ENCODE results near the gene TMPRSS4.

TMPRSS4 gene

GRCh38 chr11:118064956-118065355, 11.9 kb upstream of the TMPRSS4 start:
- H4K20me1 ChIP-seq (ENCODE audit: insufficient read depth, low read length), result no peaks in the 10 kb centered on the region
- no peaks in the 10 kb centered on the region for H3K79me2 ChIP-seq (ENCODE audit: low read length)
- TF ChIP-seq, protein P1, sequence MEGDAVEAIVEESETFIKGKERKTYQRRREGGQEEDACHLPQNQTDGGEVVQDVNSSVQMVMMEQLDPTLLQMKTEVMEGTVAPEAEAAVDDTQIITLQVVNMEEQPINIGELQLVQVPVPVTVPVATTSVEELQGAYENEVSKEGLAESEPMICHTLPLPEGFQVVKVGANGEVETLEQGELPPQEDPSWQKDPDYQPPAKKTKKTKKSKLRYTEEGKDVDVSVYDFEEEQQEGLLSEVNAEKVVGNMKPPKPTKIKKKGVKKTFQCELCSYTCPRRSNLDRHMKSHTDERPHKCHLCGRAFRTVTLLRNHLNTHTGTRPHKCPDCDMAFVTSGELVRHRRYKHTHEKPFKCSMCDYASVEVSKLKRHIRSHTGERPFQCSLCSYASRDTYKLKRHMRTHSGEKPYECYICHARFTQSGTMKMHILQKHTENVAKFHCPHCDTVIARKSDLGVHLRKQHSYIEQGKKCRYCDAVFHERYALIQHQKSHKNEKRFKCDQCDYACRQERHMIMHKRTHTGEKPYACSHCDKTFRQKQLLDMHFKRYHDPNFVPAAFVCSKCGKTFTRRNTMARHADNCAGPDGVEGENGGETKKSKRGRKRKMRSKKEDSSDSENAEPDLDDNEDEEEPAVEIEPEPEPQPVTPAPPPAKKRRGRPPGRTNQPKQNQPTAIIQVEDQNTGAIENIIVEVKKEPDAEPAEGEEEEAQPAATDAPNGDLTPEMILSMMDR (IDR thresholded peaks at IDR 0.05; ENCODE audit: low read depth, low read length), result no peak
- TF ChIP-seq EZH2phosphoT487 (IDR thresholded peaks at IDR 0.05; ENCODE audit: low read depth), result no peak
- no peak overlapping the region for H3K4me3 ChIP-seq (ENCODE audit: low read length)
- H3K36me3 ChIP-seq (replicated peaks; ENCODE audit: low read depth, low read length), result no peaks in the 10 kb centered on the region
- H3K4me1 ChIP-seq (ENCODE audit: low read length), result no peaks in the 10 kb centered on the region
- H2AFZ ChIP-seq (ENCODE audit: low read depth, low read length), result no peak overlapping the region
- no peak overlapping the region for H3K9ac ChIP-seq (ENCODE audit: low read length)
- no peak overlapping the region for H3K27ac ChIP-seq (ENCODE audit: low read length)
- H3K27me3 ChIP-seq (ENCODE audit: low read depth, low read length), result no peaks in the 10 kb centered on the region
- no peak overlapping the region for H3K4me2 ChIP-seq (ENCODE audit: low read length)
- H3K9me3 ChIP-seq (ENCODE audit: insufficient read depth, low read length), result no peaks in the 10 kb centered on the region

GRCh38 chr11:118065384-118065783, 11.5 kb upstream of the TMPRSS4 start:
- TF ChIP-seq EZH2phosphoT487 (IDR thresholded peaks at IDR 0.05; ENCODE audit: low read depth), result no peak
- TF ChIP-seq, protein P1 (IDR thresholded peaks at IDR 0.05; ENCODE audit: low read depth, low read length), result no peak
- Histone ChIP-seq H3K27ac (ENCODE audit: low read length) (no peak overlapping the region), H3K79me2 (ENCODE audit: low read length) (no peaks in the 10 kb centered on the region), H3K4me1 (ENCODE audit: low read length) (no peaks in the 10 kb centered on the region), H3K27me3 (ENCODE audit: low read depth, low read length) (no peaks in the 10 kb centered on the region), H4K20me1 (ENCODE audit: insufficient read depth, low read length) (no peaks in the 10 kb centered on the region), H3K36me3 (replicated peaks; ENCODE audit: low read depth, low read length) (no peaks in the 10 kb centered on the region), H3K9me3 (ENCODE audit: insufficient read depth, low read length) (no peaks in the 10 kb centered on the region), H3K4me3 (ENCODE audit: low read length) (no peak overlapping the region), H2AFZ (ENCODE audit: low read depth, low read length) (no peak overlapping the region), H3K4me2 (ENCODE audit: low read length) (no peak overlapping the region), H3K9ac (ENCODE audit: low read length) (no peak overlapping the region)

DNA sequence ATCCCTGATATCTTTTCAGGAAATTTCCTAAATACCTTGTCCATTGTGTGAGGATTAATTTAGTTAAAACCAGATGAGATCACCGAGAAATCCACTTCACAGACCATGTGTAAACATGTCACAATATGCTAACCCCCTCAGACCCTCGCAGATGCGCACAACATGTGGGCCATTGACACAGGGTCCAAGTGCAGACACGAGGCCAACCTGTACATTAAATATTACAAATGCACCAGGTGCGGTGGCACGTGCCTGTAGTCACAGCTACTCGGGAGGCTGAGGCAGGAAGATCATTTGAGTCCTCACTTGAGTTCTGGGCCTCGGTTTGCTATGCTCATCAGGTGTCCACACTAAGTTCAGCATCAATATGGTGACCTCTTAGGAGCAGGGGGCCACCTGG, 9.9 kb upstream of the TMPRSS4 start:
- Histone ChIP-seq H3K79me2 (ENCODE audit: low read length) (no peaks in the 10 kb centered on the region), H3K9ac (ENCODE audit: low read length) (no peak overlapping the region), H3K4me1 (ENCODE audit: low read length) (no peaks in the 10 kb centered on the region), H2AFZ (ENCODE audit: low read depth, low read length) (no peak overlapping the region), H3K27ac (ENCODE audit: low read length) (no peak overlapping the region), H3K27me3 (ENCODE audit: low read depth, low read length) (no peaks in the 10 kb centered on the region), H3K4me2 (ENCODE audit: low read length) (no peak overlapping the region), H3K36me3 (replicated peaks; ENCODE audit: low read depth, low read length) (no peaks in the 10 kb centered on the region), H3K9me3 (ENCODE audit: insufficient read depth, low read length) (no peaks in the 10 kb centered on the region), H3K4me3 (ENCODE audit: low read length) (no peak overlapping the region), H4K20me1 (ENCODE audit: insufficient read depth, low read length) (no peaks in the 10 kb centered on the region)
- TF ChIP-seq, protein P1 (IDR thresholded peaks at IDR 0.05; ENCODE audit: low read depth, low read length), result no peak
- TF ChIP-seq EZH2phosphoT487 (IDR thresholded peaks at IDR 0.05; ENCODE audit: low read depth), result no peak

DNA sequence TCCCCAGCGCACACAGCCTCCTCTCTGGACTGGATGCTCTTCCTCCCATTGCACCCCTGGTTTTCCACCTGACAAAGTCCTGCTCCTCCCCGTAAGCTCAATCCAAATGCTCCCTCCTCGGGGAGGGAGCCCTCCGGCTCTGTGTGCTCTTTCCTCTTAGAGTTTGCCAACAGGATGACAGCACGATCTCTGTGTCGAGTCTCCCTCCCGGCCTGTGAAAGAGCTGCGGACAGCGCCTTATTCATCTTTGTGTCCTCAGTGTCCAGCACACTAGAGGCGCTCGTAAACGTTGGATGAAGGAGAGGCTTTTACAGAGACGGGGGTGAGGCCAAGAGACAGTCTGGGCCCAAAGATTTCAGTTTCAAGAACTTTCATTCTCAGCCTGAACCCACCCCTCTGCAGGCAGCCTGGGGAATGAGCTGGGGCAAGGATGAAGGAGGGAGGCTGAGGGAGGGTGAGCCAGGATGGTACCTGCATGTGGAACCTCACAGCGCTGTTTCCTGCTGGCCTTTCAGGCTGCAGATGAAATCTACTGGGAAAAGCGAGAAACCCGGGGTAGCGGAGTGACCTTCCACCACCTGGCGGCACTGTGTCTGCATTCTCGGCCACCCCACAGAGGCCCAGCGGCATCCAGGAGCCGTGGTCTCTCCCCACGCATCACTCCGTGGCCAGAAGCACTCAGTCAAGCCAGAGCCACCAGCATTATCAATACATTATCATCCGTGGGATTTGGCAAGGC, 8.5 kb upstream of the TMPRSS4 start:
- H4K20me1 ChIP-seq (ENCODE audit: insufficient read depth, low read length), result no peaks in the 10 kb centered on the region

More for the DNA sequence above, 8.5 kb upstream of the TMPRSS4 start:
- Histone ChIP-seq H3K9me3 (ENCODE audit: insufficient read depth, low read length) (no peaks in the 10 kb centered on the region), H3K27me3 (ENCODE audit: low read depth, low read length) (no peaks in the 10 kb centered on the region), H3K79me2 (ENCODE audit: low read length) (no peaks in the 10 kb centered on the region), H3K36me3 (replicated peaks; ENCODE audit: low read depth, low read length) (no peaks in the 10 kb centered on the region), H3K9ac (ENCODE audit: low read length) (no peak overlapping the region), H3K4me3 (ENCODE audit: low read length) (no peak overlapping the region), H3K27ac (ENCODE audit: low read length) (no peak overlapping the region), H2AFZ (ENCODE audit: low read depth, low read length) (no peak overlapping the region), H3K4me1 (ENCODE audit: low read length) (no peaks in the 10 kb centered on the region), H3K4me2 (ENCODE audit: low read length) (no peak overlapping the region)
- no peak for TF ChIP-seq EZH2phosphoT487 (IDR thresholded peaks at IDR 0.05; ENCODE audit: low read depth)
- TF ChIP-seq, protein P1 (IDR thresholded peaks at IDR 0.05; ENCODE audit: low read depth, low read length), result no peak

All from OCI-LY3 (cell line).